Skeletal muscle satellite cell (primary cell): ENCODE measurements around the gene H2AZ1.

Experiments
- H3K27me3 ChIP-seq: 2 replicates; pipeline ENCODE4 v1.7.0; 2013; ENCODE audit warnings: low read length; ENCODE audit not compliant: control insufficient read depth, insufficient read depth
- H3K36me3 ChIP-seq: 2 replicates; pipeline ENCODE4 v1.7.0; 2013; ENCODE audit warnings: mild to moderate bottlenecking, control low read depth, low read length; ENCODE audit not compliant: insufficient read depth
- H3K4me1 ChIP-seq: 2 replicates; pipeline ENCODE4 v1.7.0; 2013; ENCODE audit warnings: low read length; ENCODE audit not compliant: control insufficient read depth, insufficient read depth
- H3K4me2 ChIP-seq: 2 replicates; pipeline ENCODE4 v1.7.0; 2013; ENCODE audit warnings: mild to moderate bottlenecking, low read length
- H3K4me3 ChIP-seq: 2 replicates; pipeline ENCODE4 v1.7.0; 2013; ENCODE audit warnings: low read length
- H3K9ac ChIP-seq: 2 replicates; pipeline ENCODE4 v1.7.0; 2013; ENCODE audit warnings: mild to moderate bottlenecking, low read depth, low read length, moderate library complexity
- H3K9me3 ChIP-seq: replicated peaks from 2 replicates; pipeline ENCODE4 v1.7.0; 2013; ENCODE audit warnings: mild to moderate bottlenecking, control low read depth, low read length

The H2AZ1 gene

DNA sequence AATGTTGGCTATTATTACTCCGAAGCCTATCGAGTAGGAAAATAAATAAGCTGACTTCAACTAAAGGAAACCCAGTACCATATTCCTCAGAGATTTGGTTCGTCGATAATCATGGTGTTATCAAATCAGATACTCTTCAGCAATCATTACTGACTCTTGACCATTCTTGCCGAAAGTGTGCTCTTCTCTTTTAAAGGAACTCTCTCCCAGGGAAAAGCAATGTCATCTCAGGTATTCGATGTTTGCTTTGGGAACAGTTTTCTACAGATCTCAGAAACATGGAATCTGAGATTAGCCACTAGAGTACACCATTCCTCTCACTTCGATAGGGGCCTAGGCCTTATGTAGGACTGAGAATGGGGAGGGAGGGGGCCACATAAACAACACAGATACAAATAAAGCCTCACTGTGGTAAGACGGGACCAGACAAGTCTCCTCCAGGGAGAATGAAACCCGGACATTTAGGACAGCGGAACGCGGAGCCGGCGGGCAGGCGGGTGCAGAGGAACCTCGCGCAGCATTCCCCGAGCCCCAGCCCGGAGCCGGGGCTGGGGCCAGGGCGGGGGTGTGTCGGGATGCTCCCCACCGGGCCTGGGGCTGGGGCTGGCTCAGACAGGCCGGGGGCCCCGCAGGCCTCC lies 4.2 kb downstream of the H2AZ1 start:
- H3K27me3 ChIP-seq: no peaks in the 10 kb centered on the region
- peak overlapping the region; percentile 89 for H3K9ac ChIP-seq
- peak overlapping the region; percentile 79 for H3K4me3 ChIP-seq
- H3K4me2 ChIP-seq: peak overlapping the region; percentile 88
- H3K9me3 ChIP-seq: no peaks in the 10 kb centered on the region
- H3K36me3 ChIP-seq: peaks cover 18% of the 10 kb centered on the region
- H3K4me1 ChIP-seq: peaks cover 26% of the 10 kb centered on the region

DNA sequence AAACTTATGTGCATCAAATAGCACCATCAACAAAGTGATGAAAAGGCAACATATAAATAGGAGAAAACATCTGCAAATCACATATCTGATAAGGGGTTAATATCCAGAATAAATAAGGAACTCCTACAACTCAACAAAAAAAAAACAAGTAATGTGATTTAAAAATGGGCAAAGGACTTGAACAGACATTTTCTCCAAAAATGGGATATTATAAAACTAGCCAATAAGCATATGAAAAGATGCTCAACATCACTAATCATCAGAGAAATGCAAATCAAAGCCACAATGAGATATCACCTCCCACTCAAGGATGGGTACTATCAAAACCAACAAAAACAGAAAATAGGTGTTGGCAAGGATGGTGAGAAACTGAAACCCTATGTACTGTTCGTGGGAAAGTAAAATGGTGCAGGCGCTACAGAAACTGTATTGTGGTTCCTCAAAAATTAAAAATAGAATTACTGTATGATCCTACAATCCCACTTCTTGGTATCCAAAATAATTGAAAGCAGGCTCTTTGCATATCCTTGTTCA lies 6.1 kb downstream of the H2AZ1 start:
- Histone ChIP-seq H3K36me3 (peaks cover 18% of the 10 kb centered on the region), H3K27me3 (no peaks in the 10 kb centered on the region), H3K4me1 (peaks cover 25% of the 10 kb centered on the region), H3K4me3 (no peak overlapping the region), H3K9ac (no peak overlapping the region), H3K9me3 (no peaks in the 10 kb centered on the region), H3K4me2 (peak overlapping the region; percentile 15)

DNA sequence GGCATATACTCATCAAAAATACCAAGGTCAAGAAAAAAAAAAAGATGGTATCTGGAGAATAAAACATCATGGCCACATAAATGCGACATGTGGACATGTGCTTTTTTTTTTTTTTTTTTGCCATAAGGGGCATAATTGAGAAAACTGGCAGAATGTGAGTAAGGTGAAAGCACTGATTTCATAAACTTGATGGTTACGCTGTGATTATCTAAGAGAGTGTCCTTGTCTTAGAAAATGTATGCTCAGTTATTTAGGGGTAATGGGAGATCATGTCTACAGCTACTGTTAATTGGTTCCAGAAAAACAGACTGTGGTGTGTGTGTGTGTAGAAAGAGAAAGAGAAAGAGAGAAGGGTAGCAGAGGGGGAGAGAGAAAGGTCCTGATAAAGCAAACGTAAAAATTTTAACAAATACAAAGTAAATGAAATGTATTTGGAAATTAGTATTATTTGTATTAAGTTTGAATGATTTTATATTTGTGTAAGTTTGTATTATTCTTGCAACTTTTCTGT lies 11.8 kb downstream of the H2AZ1 start:
- no peaks in the 10 kb centered on the region for H3K27me3 ChIP-seq
- peaks cover 13% of the 10 kb centered on the region for H3K36me3 ChIP-seq
- H3K4me3 ChIP-seq: no peak overlapping the region
- no peaks in the 10 kb centered on the region for H3K9me3 ChIP-seq
- no peak overlapping the region for H3K9ac ChIP-seq
- no peaks in the 10 kb centered on the region for H3K4me1 ChIP-seq
- no peak overlapping the region for H3K4me2 ChIP-seq

DNA sequence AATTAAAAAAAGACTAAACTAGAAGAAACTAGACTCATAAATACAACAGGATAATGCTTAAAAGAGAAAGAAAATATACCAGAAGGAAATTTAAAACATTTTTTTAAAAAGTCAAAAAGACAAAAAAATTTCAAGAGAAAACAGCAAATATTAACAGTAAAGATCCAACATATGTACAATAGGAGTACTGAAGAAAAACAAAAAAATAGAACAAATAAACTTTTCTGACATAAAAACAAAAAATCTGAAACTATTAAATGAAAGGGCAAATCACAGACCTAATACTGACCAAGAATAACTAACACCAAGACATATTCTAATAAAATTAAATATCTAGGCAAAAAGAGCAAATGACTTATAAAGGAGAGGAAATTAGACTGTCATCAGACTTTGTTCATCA lies 15.2 kb downstream of the H2AZ1 start:
- H3K4me1 ChIP-seq: no peaks in the 10 kb centered on the region
- H3K4me3 ChIP-seq: no peak overlapping the region
- no peak overlapping the region for H3K9ac ChIP-seq
- no peak overlapping the region for H3K4me2 ChIP-seq
- H3K9me3 ChIP-seq: no peaks in the 10 kb centered on the region
- H3K36me3 ChIP-seq: peaks cover 21% of the 10 kb centered on the region
- H3K27me3 ChIP-seq: no peaks in the 10 kb centered on the region

DNA sequence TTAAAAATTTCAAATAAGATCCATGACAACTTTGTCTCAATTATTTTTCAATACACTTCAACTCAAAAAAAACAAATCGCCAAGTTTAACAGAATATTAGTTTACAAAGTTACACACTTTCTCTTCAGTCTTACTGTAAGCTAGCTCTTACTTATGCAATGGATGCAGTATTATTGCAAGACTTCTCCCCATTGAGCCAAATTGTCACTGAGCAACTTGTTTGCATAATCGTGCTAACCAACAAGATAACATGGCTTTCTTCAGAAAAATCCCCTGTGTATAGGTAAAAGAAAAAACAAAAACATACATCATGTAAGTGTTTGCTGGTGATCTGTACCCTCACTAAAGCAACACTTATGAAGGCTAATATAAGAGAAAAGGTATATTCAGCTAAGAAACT lies 22.5 kb downstream of the H2AZ1 start:
- H3K27me3 ChIP-seq: no peaks in the 10 kb centered on the region
- H3K4me2 ChIP-seq: no peak overlapping the region
- H3K9me3 ChIP-seq: no peaks in the 10 kb centered on the region
- peaks cover 34% of the 10 kb centered on the region for H3K36me3 ChIP-seq
- no peak overlapping the region for H3K4me3 ChIP-seq
- H3K9ac ChIP-seq: no peak overlapping the region
- H3K4me1 ChIP-seq: no peaks in the 10 kb centered on the region

DNA sequence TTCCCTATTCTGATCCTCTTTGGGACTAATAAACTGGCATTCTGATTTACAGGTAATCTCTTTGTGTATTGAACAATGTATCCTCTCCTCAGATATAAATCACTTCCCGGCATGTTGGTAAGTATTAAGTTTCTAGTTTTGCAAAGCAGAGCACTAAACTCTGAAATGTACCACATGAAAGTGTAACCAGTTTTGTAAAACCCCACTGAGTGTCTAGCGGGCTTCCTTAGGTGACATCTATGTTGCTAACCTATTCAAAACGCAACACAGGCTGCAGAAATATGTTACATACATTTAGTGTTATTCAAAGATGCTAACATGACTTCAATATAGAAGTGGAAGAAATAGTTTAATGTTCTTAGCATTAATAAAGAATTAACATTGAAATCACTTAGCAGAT lies 28.9 kb downstream of the H2AZ1 start:
- no peak overlapping the region for H3K4me2 ChIP-seq
- no peaks in the 10 kb centered on the region for H3K4me1 ChIP-seq
- H3K9ac ChIP-seq: no peak overlapping the region
- no peak overlapping the region for H3K4me3 ChIP-seq
- no peaks in the 10 kb centered on the region for H3K27me3 ChIP-seq
- peaks cover 47% of the 10 kb centered on the region for H3K36me3 ChIP-seq
- H3K9me3 ChIP-seq: no peaks in the 10 kb centered on the region

DNA sequence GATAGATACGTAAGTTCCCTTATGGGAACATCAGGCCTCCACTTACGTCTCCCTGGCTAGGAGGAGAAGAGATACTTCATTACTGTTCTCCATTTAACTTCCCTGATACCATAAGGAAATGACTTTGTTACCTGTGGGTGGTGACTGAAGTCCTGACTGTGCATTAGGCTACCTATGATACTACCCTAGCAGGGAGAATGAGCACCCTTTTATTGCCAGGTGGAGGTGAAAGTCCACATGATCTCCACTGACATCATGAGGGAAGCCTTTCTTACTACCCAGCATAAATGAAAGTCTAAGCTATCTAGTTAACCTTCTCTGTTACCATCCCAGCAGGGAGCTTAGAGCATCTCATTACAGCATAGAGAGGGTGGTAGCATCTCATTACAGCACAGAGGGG lies 31.4 kb downstream of the H2AZ1 start:
- H3K4me3 ChIP-seq: no peak overlapping the region
- peaks cover 49% of the 10 kb centered on the region for H3K36me3 ChIP-seq
- no peaks in the 10 kb centered on the region for H3K9me3 ChIP-seq

DNA sequence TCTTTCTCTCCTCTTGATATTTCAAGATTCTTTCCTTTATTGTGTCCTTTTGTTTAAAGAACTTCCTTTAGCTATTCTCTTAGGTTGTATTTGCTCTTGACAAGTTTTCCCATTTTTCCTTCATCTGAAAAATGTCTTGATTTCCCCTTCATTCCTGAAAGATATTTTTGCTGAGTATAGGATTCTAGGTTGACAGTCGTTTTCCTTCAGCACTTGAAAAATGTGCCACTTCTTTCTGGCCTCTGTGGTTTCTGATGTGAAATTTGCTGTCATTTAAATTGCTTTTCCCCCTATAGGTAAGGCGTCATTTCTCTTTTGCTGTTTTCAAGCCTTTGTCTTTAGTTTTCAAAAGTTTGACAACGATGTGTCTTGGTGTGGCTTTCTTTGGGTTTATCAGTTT lies 32.5 kb downstream of the H2AZ1 start:
- H3K4me1 ChIP-seq: no peaks in the 10 kb centered on the region
- no peak overlapping the region for H3K4me2 ChIP-seq
- H3K9ac ChIP-seq: no peak overlapping the region
- no peaks in the 10 kb centered on the region for H3K9me3 ChIP-seq
- H3K27me3 ChIP-seq: no peaks in the 10 kb centered on the region
- no peak overlapping the region for H3K4me3 ChIP-seq
- peaks cover 45% of the 10 kb centered on the region for H3K36me3 ChIP-seq

More for the DNA sequence above, 31.4 kb downstream of the H2AZ1 start:
- Histone ChIP-seq H3K4me1 (no peaks in the 10 kb centered on the region), H3K9ac (no peak overlapping the region), H3K4me2 (no peak overlapping the region), H3K27me3 (no peaks in the 10 kb centered on the region)

DNA sequence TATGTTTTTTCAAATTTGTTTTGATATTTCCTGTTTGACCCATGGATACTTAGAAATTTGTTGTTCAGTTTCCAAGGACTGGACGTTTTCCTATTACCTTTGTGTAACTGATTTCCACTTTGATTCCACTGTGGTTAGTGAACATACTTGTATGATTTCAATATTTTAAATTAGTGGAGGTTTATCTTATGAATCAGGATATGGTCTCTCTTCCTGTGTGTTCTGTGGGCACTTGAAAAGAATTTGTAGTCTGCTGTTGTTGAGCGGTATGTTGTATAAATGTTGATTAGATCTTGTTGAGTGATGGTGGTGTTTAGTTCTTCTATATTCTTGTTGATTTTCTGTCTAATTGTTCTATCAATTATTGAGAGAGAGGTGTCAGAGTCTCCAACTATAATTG lies 34.6 kb downstream of the H2AZ1 start:
- Histone ChIP-seq H3K4me2 (no peak overlapping the region), H3K9ac (no peak overlapping the region), H3K4me3 (no peak overlapping the region), H3K4me1 (no peaks in the 10 kb centered on the region), H3K36me3 (peaks cover 32% of the 10 kb centered on the region), H3K27me3 (no peaks in the 10 kb centered on the region), H3K9me3 (no peaks in the 10 kb centered on the region)
